Neural progenitor cell (in vitro differentiated cells): ENCODE data around the gene NSUN2. TPM values are rescaled to one million over a fixed set of nuclear protein-coding genes. Genes with fewer than 3 reads are reported as not detected.

Source experiments
- DNase-seq: peaks from one replicate; pipeline ENCODE4 v3.0.0-alpha.2; 2016; ENCODE audit warnings: low spot score
- H2AFZ ChIP-seq: fragments of 200-600 bp; sonication (generic); replicated peaks from 2 replicates; pipeline ENCODE4 v1.6.1; 2016; ENCODE audit warnings: antibody characterized with exemption
- H3F3A ChIP-seq: fragments of 200-600 bp; sonication (generic); 2 replicates; pipeline ENCODE4 v1.6.1; 2016; ENCODE audit warnings: antibody characterized with exemption, low read depth
- H3K27ac ChIP-seq: fragments of 200-600 bp; sonication (generic); 2 replicates; pipeline ENCODE4 v1.5.1; 2016; ENCODE audit warnings: mild to moderate bottlenecking
- H3K27me3 ChIP-seq: fragments of 200-600 bp; sonication (generic); 2 replicates; pipeline ENCODE4 v1.6.1; 2016; ENCODE audit warnings: mild to moderate bottlenecking, moderate library complexity
- H3K36me3 ChIP-seq: fragments of 200-600 bp; sonication (generic); 2 replicates; pipeline ENCODE4 v1.5.1; 2016
- H3K4me1 ChIP-seq: fragments of 200-600 bp; sonication (generic); 2 replicates; pipeline ENCODE4 v1.6.1; 2016; ENCODE audit warnings: mixed run types
- H3K4me2 ChIP-seq: fragments of 200-600 bp; sonication (generic); 2 replicates; pipeline ENCODE4 v1.6.1; 2016
- H3K4me3 ChIP-seq: fragments of 200-600 bp; sonication (generic); 2 replicates; pipeline ENCODE4 v1.5.1; 2016
- H3K79me2 ChIP-seq: fragments of 200-600 bp; sonication (generic); 2 replicates; pipeline ENCODE4 v1.6.1; 2016; ENCODE audit warnings: low read depth
- H3K9ac ChIP-seq: fragments of 200-600 bp; sonication (generic); 2 replicates; pipeline ENCODE4 v1.6.1; 2016
- H3K9me3 ChIP-seq: fragments of 200-600 bp; sonication (generic); 2 replicates; pipeline ENCODE4 v1.5.1; 2016; ENCODE audit warnings: low read depth
- H4K20me1 ChIP-seq: fragments of 200-600 bp; sonication (generic); 2 replicates; pipeline ENCODE4 v1.6.1; 2016; ENCODE audit warnings: low read depth
- H3K27ac Mint-ChIP-seq: 3 replicates; pipeline ENCODE4 v1.8.0; 2021; ENCODE audit warnings: mixed read lengths
- H3K27me3 Mint-ChIP-seq: 2 replicates; pipeline ENCODE4 v1.8.0; 2022; ENCODE audit warnings: low read depth, mild to moderate bottlenecking, inconsistent platforms, moderate library complexity, mixed read lengths; ENCODE audit not compliant: insufficient read depth
- H3K36me3 Mint-ChIP-seq: 3 replicates; pipeline ENCODE4 v1.8.0; 2021; ENCODE audit warnings: mixed read lengths
- H3K4me1 Mint-ChIP-seq: 3 replicates; pipeline ENCODE4 v1.8.0; 2021; ENCODE audit warnings: mixed read lengths
- H3K4me3 Mint-ChIP-seq: 3 replicates; pipeline ENCODE4 v1.8.0; 2021; ENCODE audit warnings: mild to moderate bottlenecking, moderate library complexity, mixed read lengths
- H3K9me3 Mint-ChIP-seq: 3 replicates; pipeline ENCODE4 v1.8.0; 2020; ENCODE audit warnings: mixed read lengths
- EZH2 ChIP-seq: fragments of 200-600 bp; sonication (generic); IDR thresholded peaks from 2 replicates; pipeline ENCODE4 v1.6.1; 2017; ENCODE audit warnings: antibody characterized with exemption, mild to moderate bottlenecking, moderate library complexity
- EZH2phosphoT487 ChIP-seq: fragments of 200-600 bp; sonication (generic); IDR thresholded peaks from 2 replicates; pipeline ENCODE4 v1.6.1; 2017; ENCODE audit warnings: antibody characterized with exemption
- total RNA-seq: library from RNA; depleted of rRNA; stranded (reverse); fragments of >200 nt; gene quantifications from 2 replicates; pipeline ENCODE4 v1.2.3, GENCODE V29; 2015; ENCODE audit warnings: low replicate concordance
- TF ChIP-seq, protein P1 (sequence below): fragments of 200-600 bp; sonication (generic); IDR thresholded peaks from 2 replicates; pipeline ENCODE4 v1.5.1; 2017; ENCODE audit warnings: antibody characterized with exemption, mild to moderate bottlenecking

Gene NSUN2
- total RNA-seq, 1 donor from 2014 or later = 65.4 TPM

DNA sequence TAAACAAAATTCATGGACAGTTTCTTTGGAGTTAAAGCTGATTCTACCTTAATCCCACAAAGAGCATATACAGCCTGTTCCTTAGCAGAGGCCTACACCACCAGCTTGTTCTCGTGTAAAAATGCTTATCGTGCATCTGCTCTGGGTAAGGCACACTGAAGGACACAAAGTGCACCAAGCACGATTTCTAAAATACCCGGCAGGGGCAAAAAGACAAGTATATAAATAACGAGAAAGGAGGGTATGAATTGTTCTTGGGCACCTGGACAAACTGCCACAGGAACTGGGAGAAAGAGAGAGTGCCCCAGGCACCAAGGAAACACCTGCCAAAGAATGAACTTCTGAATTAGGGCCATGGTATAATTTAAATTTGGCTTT lies 25.3 kb downstream of the NSUN2 start:
- Mint-ChIP-seq H3K9me3 (no peaks in the 10 kb centered on the region), H3K4me1 (no peaks in the 10 kb centered on the region), H3K27me3 (peaks cover 2% of the 10 kb centered on the region), H3K36me3 (peaks cover 33% of the 10 kb centered on the region), H3K27ac (no peak overlapping the region), H3K4me3 (no peak overlapping the region)
- no peak overlapping the region for H3K4me2 ChIP-seq
- H3F3A ChIP-seq = no peaks in the 10 kb centered on the region
- no peak overlapping the region for H3K4me3 ChIP-seq
- H4K20me1 ChIP-seq = peaks cover 3% of the 10 kb centered on the region
- H3K36me3 ChIP-seq = peaks cover 8% of the 10 kb centered on the region
- no peak overlapping the region for H3K9ac ChIP-seq
- no peaks in the 10 kb centered on the region for H3K4me1 ChIP-seq
- no peak for DNase-seq
- H3K9me3 ChIP-seq = no peaks in the 10 kb centered on the region
- H3K79me2 ChIP-seq = no peaks in the 10 kb centered on the region
- no peak overlapping the region for H3K27ac ChIP-seq
- TF ChIP-seq, protein P1, sequence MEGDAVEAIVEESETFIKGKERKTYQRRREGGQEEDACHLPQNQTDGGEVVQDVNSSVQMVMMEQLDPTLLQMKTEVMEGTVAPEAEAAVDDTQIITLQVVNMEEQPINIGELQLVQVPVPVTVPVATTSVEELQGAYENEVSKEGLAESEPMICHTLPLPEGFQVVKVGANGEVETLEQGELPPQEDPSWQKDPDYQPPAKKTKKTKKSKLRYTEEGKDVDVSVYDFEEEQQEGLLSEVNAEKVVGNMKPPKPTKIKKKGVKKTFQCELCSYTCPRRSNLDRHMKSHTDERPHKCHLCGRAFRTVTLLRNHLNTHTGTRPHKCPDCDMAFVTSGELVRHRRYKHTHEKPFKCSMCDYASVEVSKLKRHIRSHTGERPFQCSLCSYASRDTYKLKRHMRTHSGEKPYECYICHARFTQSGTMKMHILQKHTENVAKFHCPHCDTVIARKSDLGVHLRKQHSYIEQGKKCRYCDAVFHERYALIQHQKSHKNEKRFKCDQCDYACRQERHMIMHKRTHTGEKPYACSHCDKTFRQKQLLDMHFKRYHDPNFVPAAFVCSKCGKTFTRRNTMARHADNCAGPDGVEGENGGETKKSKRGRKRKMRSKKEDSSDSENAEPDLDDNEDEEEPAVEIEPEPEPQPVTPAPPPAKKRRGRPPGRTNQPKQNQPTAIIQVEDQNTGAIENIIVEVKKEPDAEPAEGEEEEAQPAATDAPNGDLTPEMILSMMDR = no peak
- TF ChIP-seq EZH2phosphoT487 = no peak
- no peak for TF ChIP-seq EZH2
- no peaks in the 10 kb centered on the region for H3K27me3 ChIP-seq
- no peak overlapping the region for H2AFZ ChIP-seq

DNA sequence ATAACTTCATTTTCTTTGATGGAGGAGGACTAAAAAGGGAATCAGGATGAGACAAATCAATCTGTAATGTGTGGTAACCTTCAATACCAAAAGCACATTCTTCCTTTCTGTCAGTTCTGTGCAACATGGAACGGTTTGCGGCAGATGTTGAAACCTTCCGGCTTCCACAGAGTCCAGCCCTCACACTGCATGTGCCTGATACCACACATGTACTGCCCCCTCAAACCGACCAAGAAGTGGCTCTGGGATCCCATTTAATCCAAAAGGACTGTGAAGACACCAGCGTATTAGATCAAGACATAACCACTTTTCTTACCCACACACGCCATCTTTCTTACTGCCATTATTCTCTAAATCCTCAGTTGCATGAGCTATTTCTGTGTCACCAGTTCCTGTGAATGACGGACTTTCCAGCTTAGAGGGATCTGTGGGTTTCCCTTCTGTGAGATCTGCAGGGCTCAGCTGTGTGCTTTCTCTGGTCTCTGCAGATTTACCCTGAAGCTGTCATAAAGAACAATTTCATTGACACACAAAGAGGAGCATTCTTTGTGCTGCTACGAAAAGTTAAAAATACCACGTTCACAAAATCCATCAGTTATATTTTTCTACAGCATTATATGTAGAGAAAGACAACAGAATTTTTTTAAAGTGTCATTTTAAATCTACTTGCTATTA lies 25.8 kb downstream of the NSUN2 start:
- H2AFZ ChIP-seq = no peak overlapping the region
- H3K79me2 ChIP-seq = no peaks in the 10 kb centered on the region
- Mint-ChIP-seq H3K9me3 (no peaks in the 10 kb centered on the region), H3K4me1 (no peaks in the 10 kb centered on the region), H3K27me3 (peaks cover 2% of the 10 kb centered on the region), H3K36me3 (peaks cover 35% of the 10 kb centered on the region), H3K27ac (no peak overlapping the region), H3K4me3 (no peak overlapping the region)
- peaks cover 8% of the 10 kb centered on the region for H3K36me3 ChIP-seq
- DNase-seq = no peak
- no peak overlapping the region for H3K4me2 ChIP-seq
- no peaks in the 10 kb centered on the region for H3K27me3 ChIP-seq
- H3K9me3 ChIP-seq = no peaks in the 10 kb centered on the region
- no peaks in the 10 kb centered on the region for H3K4me1 ChIP-seq
- H4K20me1 ChIP-seq = peaks cover 3% of the 10 kb centered on the region
- H3K9ac ChIP-seq = no peak overlapping the region
- TF ChIP-seq, protein P1 = no peak
- TF ChIP-seq EZH2 (no peak), EZH2phosphoT487 (no peak)
- H3K27ac ChIP-seq = no peak overlapping the region
- H3K4me3 ChIP-seq = no peak overlapping the region
- no peaks in the 10 kb centered on the region for H3F3A ChIP-seq

GRCh38 chr5:6604946-6605345 lies 27.9 kb downstream of the NSUN2 start:
- no peaks in the 10 kb centered on the region for H3K9me3 ChIP-seq
- H4K20me1 ChIP-seq = peaks cover 3% of the 10 kb centered on the region
- H2AFZ ChIP-seq = no peak overlapping the region
- Mint-ChIP-seq H3K9me3 (no peaks in the 10 kb centered on the region), H3K27me3 (peaks cover 7% of the 10 kb centered on the region), H3K36me3 (peaks cover 41% of the 10 kb centered on the region), H3K27ac (no peak overlapping the region), H3K4me3 (no peak overlapping the region), H3K4me1 (no peaks in the 10 kb centered on the region)
- no peaks in the 10 kb centered on the region for H3K79me2 ChIP-seq
- TF ChIP-seq EZH2phosphoT487 (no peak), EZH2 (no peak)
- TF ChIP-seq, protein P1 = no peak
- H3F3A ChIP-seq = no peaks in the 10 kb centered on the region
- H3K27ac ChIP-seq = no peak overlapping the region
- H3K4me2 ChIP-seq = no peak overlapping the region
- H3K9ac ChIP-seq = no peak overlapping the region
- no peaks in the 10 kb centered on the region for H3K4me1 ChIP-seq
- H3K36me3 ChIP-seq = peaks cover 8% of the 10 kb centered on the region
- no peak for DNase-seq
- H3K4me3 ChIP-seq = no peak overlapping the region
- no peaks in the 10 kb centered on the region for H3K27me3 ChIP-seq
